MM.1S (cell line): ENCODE measurements around the gene AMBRA1.

Source experiments
- DNase-seq: peaks from one replicate; pipeline ENCODE4 v3.0.0-alpha.2; 2015
- H2AFZ ChIP-seq: fragments of 300-600 bp; sonication (generic); 2 replicates; pipeline ENCODE4 v1.6.0; 2016; ENCODE audit warnings: antibody characterized with exemption, low read length
- H3F3A ChIP-seq: fragments of 300-600 bp; sonication (generic); 2 replicates; pipeline ENCODE4 v1.6.1; 2016; ENCODE audit warnings: mild to moderate bottlenecking, antibody characterized with exemption, low read length, moderate library complexity, mixed read lengths; ENCODE audit not compliant: insufficient read depth
- H3K27ac ChIP-seq: fragments of 300-600 bp; sonication (generic); 2 replicates; pipeline ENCODE4 v1.5.1; 2016; ENCODE audit warnings: mild to moderate bottlenecking, low read length
- H3K27me3 ChIP-seq: fragments of 300-600 bp; sonication (generic); replicated peaks from 2 replicates; pipeline ENCODE4 v1.6.0; 2016; ENCODE audit warnings: low read length; ENCODE audit not compliant: insufficient read depth
- H3K36me3 ChIP-seq: fragments of 300-600 bp; sonication (generic); replicated peaks from 2 replicates; pipeline ENCODE4 v1.6.1; 2016; ENCODE audit warnings: mild to moderate bottlenecking, low read length, mixed read lengths; ENCODE audit not compliant: insufficient read depth
- H3K4me1 ChIP-seq: fragments of 300-600 bp; sonication (generic); 2 replicates; pipeline ENCODE4 v1.6.1; 2016; ENCODE audit warnings: low read length, mixed read lengths
- H3K4me2 ChIP-seq: fragments of 300-600 bp; sonication (generic); 2 replicates; pipeline ENCODE4 v1.6.0; 2016; ENCODE audit warnings: low read depth, low read length
- H3K4me3 ChIP-seq: fragments of 300-600 bp; sonication (generic); 2 replicates; pipeline ENCODE4 v1.5.1; 2016; ENCODE audit warnings: low read length, mixed read lengths
- H3K79me2 ChIP-seq: fragments of 300-600 bp; sonication (generic); 2 replicates; pipeline ENCODE4 v1.6.1; 2016; ENCODE audit warnings: mixed run types, low read length, mixed read lengths
- H3K9ac ChIP-seq: fragments of 300-600 bp; sonication (generic); 2 replicates; pipeline ENCODE4 v1.6.1; 2016; ENCODE audit warnings: low read length, mixed read lengths
- H3K9me2 ChIP-seq: fragments of 300-600 bp; sonication (generic); replicated peaks from 2 replicates; pipeline ENCODE4 v1.6.1; 2016; ENCODE audit warnings: mild to moderate bottlenecking, low read length, mixed read lengths; ENCODE audit not compliant: insufficient read depth
- H3K9me3 ChIP-seq: fragments of 300-600 bp; sonication (generic); replicated peaks from 2 replicates; pipeline ENCODE4 v1.6.1; 2016; ENCODE audit warnings: mild to moderate bottlenecking, low read length, mixed read lengths; ENCODE audit not compliant: insufficient read depth
- H4K20me1 ChIP-seq: fragments of 300-600 bp; sonication (generic); 2 replicates; pipeline ENCODE4 v1.6.1; 2016; ENCODE audit warnings: mild to moderate bottlenecking, low read length, moderate library complexity, mixed read lengths; ENCODE audit not compliant: insufficient read depth
- EZH2 ChIP-seq: fragments of 300-600 bp; sonication (generic); optimal IDR thresholded peaks from 2 replicates; pipeline ENCODE3; 2017; ENCODE audit warnings: low read depth, mild to moderate bottlenecking, antibody characterized with exemption, low read length, mixed read lengths
- EZH2phosphoT487 ChIP-seq: fragments of 300-600 bp; sonication (generic); IDR thresholded peaks from 2 replicates; pipeline ENCODE4 v1.6.1; 2018; ENCODE audit warnings: antibody characterized with exemption, low read length
- TF ChIP-seq, protein P1 (sequence below): fragments of 300-600 bp; sonication (generic); IDR thresholded peaks from 2 replicates; pipeline ENCODE4 v1.5.1; 2016; ENCODE audit warnings: antibody characterized with exemption, low read length, mixed read lengths

AMBRA1 gene

DNA sequence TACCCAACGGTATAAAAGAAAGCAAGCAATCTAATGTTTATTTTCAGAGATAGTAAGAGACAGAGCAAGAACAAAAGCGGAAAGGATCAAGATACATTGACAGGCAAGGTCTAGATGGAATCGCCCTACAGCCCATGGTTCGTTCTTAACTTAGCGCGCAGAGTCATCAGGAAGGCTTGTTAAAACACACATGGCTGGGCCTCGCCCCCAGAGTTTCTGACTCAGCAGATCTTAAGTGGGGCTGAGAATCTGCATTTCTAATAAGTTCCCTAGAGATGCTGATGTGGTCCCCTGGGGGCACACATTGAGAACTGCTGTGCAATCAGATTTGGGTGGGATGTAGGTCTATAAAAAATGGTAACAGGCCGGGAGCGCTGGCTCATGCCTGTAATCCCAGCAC, 166.5 kb downstream of the AMBRA1 start:
- H3K9me2 ChIP-seq: no peaks in the 10 kb centered on the region
- no peak overlapping the region for H3K9ac ChIP-seq
- no peaks in the 10 kb centered on the region for H3K4me1 ChIP-seq
- no peaks in the 10 kb centered on the region for H3K27me3 ChIP-seq
- no peak for TF ChIP-seq EZH2
- no peak for TF ChIP-seq EZH2phosphoT487
- TF ChIP-seq, protein P1, sequence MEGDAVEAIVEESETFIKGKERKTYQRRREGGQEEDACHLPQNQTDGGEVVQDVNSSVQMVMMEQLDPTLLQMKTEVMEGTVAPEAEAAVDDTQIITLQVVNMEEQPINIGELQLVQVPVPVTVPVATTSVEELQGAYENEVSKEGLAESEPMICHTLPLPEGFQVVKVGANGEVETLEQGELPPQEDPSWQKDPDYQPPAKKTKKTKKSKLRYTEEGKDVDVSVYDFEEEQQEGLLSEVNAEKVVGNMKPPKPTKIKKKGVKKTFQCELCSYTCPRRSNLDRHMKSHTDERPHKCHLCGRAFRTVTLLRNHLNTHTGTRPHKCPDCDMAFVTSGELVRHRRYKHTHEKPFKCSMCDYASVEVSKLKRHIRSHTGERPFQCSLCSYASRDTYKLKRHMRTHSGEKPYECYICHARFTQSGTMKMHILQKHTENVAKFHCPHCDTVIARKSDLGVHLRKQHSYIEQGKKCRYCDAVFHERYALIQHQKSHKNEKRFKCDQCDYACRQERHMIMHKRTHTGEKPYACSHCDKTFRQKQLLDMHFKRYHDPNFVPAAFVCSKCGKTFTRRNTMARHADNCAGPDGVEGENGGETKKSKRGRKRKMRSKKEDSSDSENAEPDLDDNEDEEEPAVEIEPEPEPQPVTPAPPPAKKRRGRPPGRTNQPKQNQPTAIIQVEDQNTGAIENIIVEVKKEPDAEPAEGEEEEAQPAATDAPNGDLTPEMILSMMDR: no peak
- H4K20me1 ChIP-seq: no peaks in the 10 kb centered on the region
- no peak overlapping the region for H3K4me3 ChIP-seq
- no peak for DNase-seq
- no peaks in the 10 kb centered on the region for H3K79me2 ChIP-seq
- no peak overlapping the region for H2AFZ ChIP-seq
- no peaks in the 10 kb centered on the region for H3F3A ChIP-seq
- no peak overlapping the region for H3K27ac ChIP-seq
- H3K36me3 ChIP-seq: no peaks in the 10 kb centered on the region
- H3K4me2 ChIP-seq: no peak overlapping the region
- no peaks in the 10 kb centered on the region for H3K9me3 ChIP-seq

DNA sequence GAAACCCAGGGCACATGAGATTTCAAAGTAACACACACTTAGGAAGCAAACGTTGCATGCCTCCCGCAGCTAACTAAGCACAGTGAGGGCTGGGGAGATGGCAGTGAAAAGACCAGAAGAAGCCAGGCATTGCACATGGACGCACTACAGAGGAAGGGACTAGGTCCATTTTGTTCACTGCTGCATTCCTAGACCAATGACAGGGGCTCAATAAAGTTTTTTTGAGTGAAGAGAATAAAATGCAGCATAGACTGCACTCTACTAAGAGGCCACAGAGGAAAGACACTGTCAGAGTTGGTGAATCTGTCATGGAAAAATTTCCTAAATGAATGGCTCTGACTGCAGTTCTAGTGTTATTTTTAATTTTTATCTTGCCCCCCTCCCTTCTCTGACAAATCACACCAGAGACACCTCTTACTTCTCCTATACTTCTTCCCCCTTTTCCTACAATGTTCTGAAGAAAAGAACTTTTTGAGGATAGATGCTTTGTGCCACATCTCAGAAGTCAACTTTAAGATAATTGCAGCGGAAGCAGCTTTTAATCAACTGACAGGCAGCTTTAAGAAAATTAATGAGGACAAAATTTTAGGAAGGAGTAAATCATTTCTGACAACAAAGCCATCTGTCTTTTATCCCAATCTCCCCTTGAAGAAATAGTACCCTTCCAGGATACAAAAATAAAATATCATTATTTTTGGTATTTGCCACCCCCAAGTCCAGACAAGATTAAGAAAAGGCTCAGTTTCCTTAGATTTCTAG, 167.4 kb downstream of the AMBRA1 start:
- TF ChIP-seq EZH2phosphoT487: no peak
- no peak for TF ChIP-seq EZH2
- TF ChIP-seq, protein P1: no peak
- no peaks in the 10 kb centered on the region for H3K9me2 ChIP-seq
- no peaks in the 10 kb centered on the region for H3K4me1 ChIP-seq
- H3K4me3 ChIP-seq: no peak overlapping the region
- no peaks in the 10 kb centered on the region for H3K9me3 ChIP-seq
- DNase-seq: no peak
- H3K36me3 ChIP-seq: no peaks in the 10 kb centered on the region
- H4K20me1 ChIP-seq: no peaks in the 10 kb centered on the region
- no peak overlapping the region for H2AFZ ChIP-seq
- H3K9ac ChIP-seq: no peak overlapping the region
- no peaks in the 10 kb centered on the region for H3K79me2 ChIP-seq
- no peaks in the 10 kb centered on the region for H3F3A ChIP-seq
- no peaks in the 10 kb centered on the region for H3K27me3 ChIP-seq
- H3K4me2 ChIP-seq: no peak overlapping the region
- no peak overlapping the region for H3K27ac ChIP-seq

DNA sequence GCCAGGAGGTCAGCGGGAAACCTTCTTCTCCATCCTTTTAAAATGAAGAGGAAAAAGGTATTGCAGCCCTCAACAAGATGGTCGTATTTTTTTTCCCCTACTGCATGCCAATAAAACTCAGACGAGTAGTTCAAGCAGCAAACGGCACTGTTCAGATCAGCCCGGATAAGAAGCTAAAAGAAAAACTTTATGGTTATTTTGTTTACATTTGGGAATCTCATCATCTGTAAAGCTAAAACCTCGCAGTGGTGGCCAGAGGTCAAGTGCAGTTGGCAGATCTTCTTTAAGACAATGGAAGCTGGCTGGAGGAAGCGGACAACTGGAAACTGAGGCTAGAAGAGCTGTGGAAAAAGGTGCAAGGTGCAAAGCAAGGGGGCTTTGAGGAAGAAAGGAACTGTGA, 171.2 kb downstream of the AMBRA1 start:
- no peak overlapping the region for H3K27ac ChIP-seq
- no peaks in the 10 kb centered on the region for H3K4me1 ChIP-seq
- H3K79me2 ChIP-seq: no peaks in the 10 kb centered on the region
- TF ChIP-seq EZH2 (no peak), EZH2phosphoT487 (no peak)
- TF ChIP-seq, protein P1: no peak
- H3K27me3 ChIP-seq: no peaks in the 10 kb centered on the region
- DNase-seq: no peak
- H3K9ac ChIP-seq: no peak overlapping the region
- no peak overlapping the region for H2AFZ ChIP-seq
- no peaks in the 10 kb centered on the region for H3K9me3 ChIP-seq
- H3K4me3 ChIP-seq: no peak overlapping the region
- no peak overlapping the region for H3K4me2 ChIP-seq
- H4K20me1 ChIP-seq: no peaks in the 10 kb centered on the region
- no peaks in the 10 kb centered on the region for H3F3A ChIP-seq
- no peaks in the 10 kb centered on the region for H3K9me2 ChIP-seq
- no peaks in the 10 kb centered on the region for H3K36me3 ChIP-seq
